ENCODE results near the gene USH1G. TPM values are rescaled to one million over a fixed set of nuclear protein-coding genes. Genes with fewer than 3 reads are reported as not detected.

The USH1G gene
- total RNA-seq, 1 donor from 2014 or later = not detected

Other genes with a start within 250 kb of the USH1G start
- gene CD300LF, start 210.3 kb downstream of the USH1G start, total RNA-seq = 2.8 TPM
- 1.3 TPM for gene RAB37, start 186.0 kb downstream of the USH1G start, total RNA-seq
- gene NHERF1, start 174.6 kb downstream of the USH1G start, total RNA-seq = 13.9 TPM
- gene NAT9, start 146.9 kb downstream of the USH1G start, total RNA-seq = 37.8 TPM
- 0.45 TPM for gene GRIN2C, start 63.4 kb downstream of the USH1G start, total RNA-seq
- 5.2 TPM for gene FDXR, start 50.3 kb downstream of the USH1G start, total RNA-seq
- gene FADS6, start 29.6 kb downstream of the USH1G start, total RNA-seq = not detected
- gene OTOP2, start 1.0 kb upstream of the USH1G start, total RNA-seq = not detected
- gene OTOP3, start 12.6 kb upstream of the USH1G start, total RNA-seq = not detected
- 14.4 TPM for gene HID1, start 49.5 kb upstream of the USH1G start, total RNA-seq
- 29.9 TPM for gene CDR2L, start 64.4 kb upstream of the USH1G start, total RNA-seq
- gene MRPL58, start 89.4 kb upstream of the USH1G start, total RNA-seq = 26.4 TPM
- 310 TPM for gene ATP5PD, start 123.7 kb upstream of the USH1G start, total RNA-seq
- 34.7 TPM for gene KCTD2, start 124.0 kb upstream of the USH1G start, total RNA-seq
- gene SLC16A5, start 164.7 kb upstream of the USH1G start, total RNA-seq = 12.3 TPM
- gene ARMC7, start 186.7 kb upstream of the USH1G start, total RNA-seq = 7.9 TPM
- gene NT5C, start 208.5 kb upstream of the USH1G start, total RNA-seq = 33.5 TPM
- gene JPT1, start 231.3 kb upstream of the USH1G start, total RNA-seq = 28.6 TPM